Chondrocyte (in vitro differentiated cells): ENCODE results near the gene CFHR1. TPM values are rescaled to one million over a fixed set of nuclear protein-coding genes. Genes with fewer than 3 reads are reported as not detected.
"Not testable (repeated sequence)": the region's sequence is repeated elsewhere in the genome, so short reads cannot be mapped to it uniquely, and the experiment has no call there.

Experiments used
- DNase-seq: peaks from one replicate; pipeline ENCODE4 v3.0.0; 2021; ENCODE audit warnings: mixed read lengths, low spot score
- H3K27ac Mint-ChIP-seq: one replicate; pipeline ENCODE4 v1.8.0; 2021; ENCODE audit warnings: mild to moderate bottlenecking, moderate library complexity, mixed read lengths; ENCODE audit not compliant: unreplicated experiment
- H3K27me3 Mint-ChIP-seq: 2 replicates; pipeline ENCODE4 v1.8.0; 2021; ENCODE audit warnings: low read depth, mixed read lengths
- H3K36me3 Mint-ChIP-seq: 2 replicates; pipeline ENCODE4 v1.8.0; 2021; ENCODE audit warnings: low read depth, mixed read lengths
- H3K4me1 Mint-ChIP-seq: 2 replicates; pipeline ENCODE4 v1.8.0; 2021; ENCODE audit warnings: low read depth, mild to moderate bottlenecking, mixed read lengths
- H3K4me3 Mint-ChIP-seq: one replicate; pipeline ENCODE4 v1.8.0; 2021; ENCODE audit warnings: mild to moderate bottlenecking, moderate library complexity, mixed read lengths; ENCODE audit not compliant: unreplicated experiment
- H3K9me3 Mint-ChIP-seq: 2 replicates; pipeline ENCODE4 v1.8.0; 2021; ENCODE audit warnings: low read depth, mixed read lengths
- CTCF ChIP-seq: fragments of 200-600 bp; sonication (generic); IDR thresholded peaks from 2 replicates; pipeline ENCODE4 v1.5.0; 2021; ENCODE audit warnings: antibody characterized with exemption, mild to moderate bottlenecking, moderate library complexity
- total RNA-seq: library from RNA; stranded (reverse); gene quantifications from 3 replicates; pipeline ENCODE4 v1.2.1, GENCODE V29; 2021

The CFHR1 gene
- total RNA-seq, 1 donor from 2014 or later, result not detected

- peak; percentile 80 for TF ChIP-seq CTCF
- H3K27me3 Mint-ChIP-seq, H3K9me3 Mint-ChIP-seq, DNase-seq, H3K27ac Mint-ChIP-seq, H3K4me3 Mint-ChIP-seq, H3K4me1 Mint-ChIP-seq, H3K36me3 Mint-ChIP-seq: not testable (repeated sequence)
Measured at GRCh38 chr1:196827860-196828259, 8.3 kb downstream of the CFHR1 start.

GRCh38 chr1:196849613-196850492 lies 30.3 kb downstream of the CFHR1 start:
- DNase-seq, H3K4me1 Mint-ChIP-seq, H3K4me3 Mint-ChIP-seq, H3K9me3 Mint-ChIP-seq, H3K27ac Mint-ChIP-seq, H3K36me3 Mint-ChIP-seq: not testable (repeated sequence)
- H3K27me3 Mint-ChIP-seq, result peaks cover 11% of the 10 kb centered on the region

GRCh38 chr1:196856053-196856452 lies 36.5 kb downstream of the CFHR1 start:
- Mint-ChIP-seq H3K9me3 (no peaks in the 10 kb centered on the region), H3K36me3 (no peaks in the 10 kb centered on the region), H3K4me3 (no peak overlapping the region), H3K27me3 (peaks cover 17% of the 10 kb centered on the region), H3K4me1 (no peaks in the 10 kb centered on the region), H3K27ac (no peak overlapping the region)
- TF ChIP-seq CTCF, result no peak
- DNase-seq, result no peak

GRCh38 chr1:196857188-196857587 lies 37.7 kb downstream of the CFHR1 start:
- DNase-seq, result no peak
- Mint-ChIP-seq H3K9me3 (no peaks in the 10 kb centered on the region), H3K4me1 (no peaks in the 10 kb centered on the region), H3K27ac (no peak overlapping the region), H3K27me3 (peaks cover 17% of the 10 kb centered on the region), H3K4me3 (no peak overlapping the region), H3K36me3 (no peaks in the 10 kb centered on the region)
- TF ChIP-seq CTCF, result no peak

GRCh38 chr1:196858811-196859210 lies 39.3 kb downstream of the CFHR1 start:
- no peak overlapping the region for H3K27ac Mint-ChIP-seq
- H3K9me3 Mint-ChIP-seq, result peaks cover 5% of the 10 kb centered on the region
- no peak for TF ChIP-seq CTCF
- peaks cover 17% of the 10 kb centered on the region for H3K27me3 Mint-ChIP-seq
- no peaks in the 10 kb centered on the region for H3K36me3 Mint-ChIP-seq
- H3K4me1 Mint-ChIP-seq, result no peaks in the 10 kb centered on the region
- H3K4me3 Mint-ChIP-seq, result no peak overlapping the region
- no peak for DNase-seq
